ENCODE measurements around the gene TWIST2. TPM values are rescaled to one million over a fixed set of nuclear protein-coding genes. Genes with fewer than 3 reads are reported as not detected.

TWIST2 gene
- total RNA-seq, 2 experiments from 2014 or later, result not detected

DNA sequence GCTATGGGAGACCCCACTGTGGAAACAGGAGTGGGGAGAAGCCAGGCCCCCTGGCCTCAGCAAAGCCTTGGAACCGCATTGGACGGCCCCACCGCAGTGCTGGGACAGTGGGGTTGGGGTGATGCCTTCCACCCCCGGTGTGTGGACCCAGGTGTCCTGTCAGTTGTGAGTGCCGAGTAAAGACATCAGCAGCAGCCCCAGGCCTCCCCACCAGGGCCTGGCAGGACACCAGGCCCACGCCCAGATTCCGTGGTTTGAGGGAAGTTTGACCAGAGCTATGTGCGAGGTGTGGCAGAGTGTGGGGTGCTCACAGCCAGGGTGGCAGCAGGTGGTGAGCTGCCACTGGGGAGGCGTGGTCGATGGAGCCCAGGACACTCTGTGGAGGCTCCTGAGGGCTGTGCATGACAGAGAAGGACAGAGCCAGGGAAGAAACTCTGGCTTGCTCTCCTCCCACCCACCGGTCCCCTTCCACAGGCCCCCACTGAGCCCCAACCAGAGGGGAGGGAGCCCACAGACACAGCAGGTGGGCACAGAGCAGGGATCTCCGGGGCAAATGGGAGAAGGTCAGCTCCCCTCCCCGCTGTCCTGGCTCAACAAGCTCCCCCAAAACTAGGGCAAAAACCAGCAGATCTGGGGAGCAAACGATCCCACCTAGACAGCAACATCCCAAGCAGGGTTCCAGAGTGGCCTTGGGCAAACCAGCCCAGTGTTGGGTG, 69.1 kb downstream of the TWIST2 start:
- TF ChIP-seq CTCF (IDR thresholded peaks at IDR 0.05), result no peak
- Mint-ChIP-seq H3K9me3 (no peaks in the 10 kb centered on the region), H3K27ac (no peak overlapping the region), H3K27me3 (no peaks in the 10 kb centered on the region), H3K4me1 (ENCODE audit: low read depth) (no peaks in the 10 kb centered on the region), H3K4me3 (no peak overlapping the region), H3K36me3 (ENCODE audit: low read depth) (no peaks in the 10 kb centered on the region)
- DNase-seq (no peak), ATAC-seq (no peak)
- ChIA-PET CTCF (no interaction called here), POLR2A (no interaction called here)
- intact Hi-C loops (cut with micrococcal nuclease), result no loop called here

GRCh38 chr2:238919307-238919706, 71.4 kb downstream of the TWIST2 start:
- no peak for TF ChIP-seq CTCF (IDR thresholded peaks at IDR 0.05)
- H3K4me3 Mint-ChIP-seq, result no peak overlapping the region
- intact Hi-C loops (cut with micrococcal nuclease), result no loop called here
- ChIA-PET CTCF (no interaction called here), POLR2A (no interaction called here)
- H3K27me3 Mint-ChIP-seq, result peaks cover 1% of the 10 kb centered on the region
- H3K4me1 Mint-ChIP-seq (ENCODE audit: low read depth), result no peaks in the 10 kb centered on the region
- no peak overlapping the region for H3K27ac Mint-ChIP-seq
- no peaks in the 10 kb centered on the region for H3K36me3 Mint-ChIP-seq (ENCODE audit: low read depth)
- ATAC-seq (no peak), DNase-seq (no peak)
- H3K9me3 Mint-ChIP-seq, result no peaks in the 10 kb centered on the region

GRCh38 chr2:238920053-238920452, 72.2 kb downstream of the TWIST2 start:
- no peak for TF ChIP-seq CTCF (IDR thresholded peaks at IDR 0.05)
- Mint-ChIP-seq H3K27me3 (peaks cover 1% of the 10 kb centered on the region), H3K36me3 (ENCODE audit: low read depth) (no peaks in the 10 kb centered on the region), H3K4me1 (ENCODE audit: low read depth) (no peaks in the 10 kb centered on the region), H3K27ac (no peak overlapping the region), H3K4me3 (no peak overlapping the region), H3K9me3 (no peaks in the 10 kb centered on the region)
- intact Hi-C loops (cut with micrococcal nuclease), result no loop called here
- no peak for DNase-seq
- ATAC-seq, result no peak
- ChIA-PET POLR2A (no interaction called here), CTCF (no interaction called here)

DNA sequence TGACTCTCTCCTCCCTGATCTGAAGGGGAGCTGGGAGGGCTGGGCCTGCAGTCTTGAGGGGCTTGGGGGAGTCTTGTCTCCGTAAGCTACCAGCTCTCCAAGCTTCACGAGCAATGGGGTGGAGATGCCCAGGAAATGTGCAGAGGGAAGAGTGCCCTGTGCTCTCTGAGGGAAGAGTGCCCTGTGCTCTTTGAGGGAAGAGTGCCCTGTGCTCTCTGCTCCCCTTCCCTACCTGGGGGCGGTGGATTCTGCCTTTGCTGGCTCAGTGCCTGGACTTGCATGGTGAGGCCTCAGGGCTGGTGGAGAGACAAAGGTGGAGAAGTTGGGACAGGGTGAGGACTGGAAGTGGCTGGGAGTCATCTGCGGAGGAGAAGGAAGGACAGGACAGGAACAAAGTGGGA, 72.7 kb downstream of the TWIST2 start:
- ATAC-seq, result no peak
- POLR2A ChIA-PET, result no interaction called here
- Mint-ChIP-seq H3K9me3 (no peaks in the 10 kb centered on the region), H3K4me1 (ENCODE audit: low read depth) (no peaks in the 10 kb centered on the region), H3K27ac (no peak overlapping the region), H3K36me3 (ENCODE audit: low read depth) (no peaks in the 10 kb centered on the region), H3K4me3 (no peak overlapping the region), H3K27me3 (peaks cover 1% of the 10 kb centered on the region)
- intact Hi-C loops (cut with micrococcal nuclease), result no loop called here
- no peak for TF ChIP-seq CTCF (IDR thresholded peaks at IDR 0.05)
- CTCF ChIA-PET, result no interaction called here
- no peak for DNase-seq

DNA sequence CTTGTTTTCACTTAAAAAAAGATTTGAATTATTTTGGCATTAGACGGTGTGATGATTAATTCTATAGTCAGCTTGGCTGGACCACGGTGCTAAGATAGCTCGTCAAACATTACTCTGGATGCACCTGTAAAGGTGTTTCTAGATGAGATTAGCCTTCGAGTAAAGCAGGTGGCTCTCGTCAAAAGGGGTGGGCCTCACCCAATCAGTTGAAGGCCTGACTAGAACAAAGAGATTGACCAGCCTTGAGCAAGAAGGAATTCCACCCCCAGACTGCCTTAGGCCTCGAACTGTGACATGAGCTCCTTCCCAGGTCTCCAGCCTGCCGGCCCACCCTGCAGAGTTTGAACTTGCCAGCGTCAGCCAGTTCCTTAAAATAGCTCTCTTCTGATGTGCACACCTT, 73.4 kb downstream of the TWIST2 start:
- H3K9me3 Mint-ChIP-seq, result no peaks in the 10 kb centered on the region
- ChIA-PET CTCF (no interaction called here), POLR2A (no interaction called here)
- DNase-seq (no peak), ATAC-seq (no peak)
- intact Hi-C loops (cut with micrococcal nuclease), result no loop called here
- H3K4me3 Mint-ChIP-seq, result no peak overlapping the region
- no peaks in the 10 kb centered on the region for H3K4me1 Mint-ChIP-seq (ENCODE audit: low read depth)
- no peaks in the 10 kb centered on the region for H3K36me3 Mint-ChIP-seq (ENCODE audit: low read depth)
- H3K27ac Mint-ChIP-seq, result no peak overlapping the region
- no peak for TF ChIP-seq CTCF (IDR thresholded peaks at IDR 0.05)
- peaks cover 1% of the 10 kb centered on the region for H3K27me3 Mint-ChIP-seq

Measured in activated CD8-positive, alpha-beta T cell treated with anti-CD3 and anti-CD28 coated beads for 36 hours (primary cell).